ENCODE results near the gene NUP88.

DNA sequence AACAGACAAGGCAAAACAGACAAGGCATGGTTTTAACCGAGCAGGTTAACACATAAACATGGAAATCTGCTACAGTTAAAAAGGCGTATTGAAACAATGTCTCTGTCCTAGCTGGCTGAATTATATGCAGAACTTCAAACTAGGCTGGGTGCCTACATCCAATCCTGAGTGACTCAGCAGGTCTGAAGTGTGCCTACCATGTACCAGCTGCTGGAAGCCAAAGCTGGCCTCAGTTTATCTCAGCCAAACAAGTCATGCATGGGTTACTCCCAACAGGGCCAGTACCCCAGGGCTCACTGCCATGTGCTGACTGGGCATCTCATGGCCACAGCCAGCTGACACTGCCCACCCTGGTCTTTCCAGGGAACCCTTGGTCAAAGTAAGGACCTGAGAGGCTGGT, 15.5 kb upstream of the NUP88 start:
- TF ChIP-seq, protein P1, sequence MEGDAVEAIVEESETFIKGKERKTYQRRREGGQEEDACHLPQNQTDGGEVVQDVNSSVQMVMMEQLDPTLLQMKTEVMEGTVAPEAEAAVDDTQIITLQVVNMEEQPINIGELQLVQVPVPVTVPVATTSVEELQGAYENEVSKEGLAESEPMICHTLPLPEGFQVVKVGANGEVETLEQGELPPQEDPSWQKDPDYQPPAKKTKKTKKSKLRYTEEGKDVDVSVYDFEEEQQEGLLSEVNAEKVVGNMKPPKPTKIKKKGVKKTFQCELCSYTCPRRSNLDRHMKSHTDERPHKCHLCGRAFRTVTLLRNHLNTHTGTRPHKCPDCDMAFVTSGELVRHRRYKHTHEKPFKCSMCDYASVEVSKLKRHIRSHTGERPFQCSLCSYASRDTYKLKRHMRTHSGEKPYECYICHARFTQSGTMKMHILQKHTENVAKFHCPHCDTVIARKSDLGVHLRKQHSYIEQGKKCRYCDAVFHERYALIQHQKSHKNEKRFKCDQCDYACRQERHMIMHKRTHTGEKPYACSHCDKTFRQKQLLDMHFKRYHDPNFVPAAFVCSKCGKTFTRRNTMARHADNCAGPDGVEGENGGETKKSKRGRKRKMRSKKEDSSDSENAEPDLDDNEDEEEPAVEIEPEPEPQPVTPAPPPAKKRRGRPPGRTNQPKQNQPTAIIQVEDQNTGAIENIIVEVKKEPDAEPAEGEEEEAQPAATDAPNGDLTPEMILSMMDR (IDR thresholded peaks at IDR 0.05; ENCODE audit: poor library complexity, severe bottlenecking), result no peak
- no peak for TF ChIP-seq RAD21 (conservative IDR thresholded peaks at IDR 0.05)
- TF ChIP-seq SMC3 (conservative IDR thresholded peaks at IDR 0.05; ENCODE audit: poor library complexity), result no peak
- TF ChIP-seq EP300 (conservative IDR thresholded peaks at IDR 0.05; ENCODE audit: poor library complexity, severe bottlenecking), result no peak
- TF ChIP-seq TAF1 (IDR thresholded peaks at IDR 0.05; ENCODE audit: low read depth), result no peak
- TF ChIP-seq REST (IDR thresholded peaks at IDR 0.05; ENCODE audit: borderline replicate concordance), result no peak
- no peak for TF ChIP-seq POLR2AphosphoS5 (IDR thresholded peaks at IDR 0.05)
- TF ChIP-seq EZH2 (IDR thresholded peaks at IDR 0.05; ENCODE audit: borderline replicate concordance, insufficient read depth, low read length, poor library complexity, severe bottlenecking), result no peak
